Liver (tissue), 2 donors: Measurements from ENCODE around the gene TMEM184A.

Experiments used
- EGR1 ChIP-seq, 2 donors: IDR thresholded peaks; 2 replicates each; pipeline ENCODE4 v1.6.1; 2016 to 2018; ENCODE audit warnings: antibody characterized with exemption in 2 of 2, low read depth in 2 of 2
- JUND ChIP-seq, 2 donors: IDR thresholded peaks; 2 replicates each; pipeline ENCODE4 v1.6.1; 2016; ENCODE audit warnings: antibody characterized with exemption in 2 of 2
- donor health status: healthy.

GRCh38 chr7:1593091-1593866 is 37.3 kb upstream of the TMEM184A start:
- TF ChIP-seq JUND (IDR thresholded peaks at IDR 0.05), result no peak
- TF ChIP-seq EGR1 (IDR thresholded peaks at IDR 0.05; ENCODE audit: low read depth in 2 of 2), result no peak
